GM19468 (cell line): ENCODE data around the gene HCFC1.
A peak's percentile ranks its signal among the peaks of the same experiment; 100 is the strongest.

Experiments
- ATAC-seq: cut with Tn5 transposase; IDR thresholded peaks from one replicate; pipeline ENCODE4 v1.9.1; 2021; ENCODE audit warnings: mild to moderate bottlenecking, moderate library complexity, moderate number of reproducible peaks; ENCODE audit not compliant: unreplicated experiment; ENCODE audit errors: extremely low read depth

The HCFC1 gene

DNA sequence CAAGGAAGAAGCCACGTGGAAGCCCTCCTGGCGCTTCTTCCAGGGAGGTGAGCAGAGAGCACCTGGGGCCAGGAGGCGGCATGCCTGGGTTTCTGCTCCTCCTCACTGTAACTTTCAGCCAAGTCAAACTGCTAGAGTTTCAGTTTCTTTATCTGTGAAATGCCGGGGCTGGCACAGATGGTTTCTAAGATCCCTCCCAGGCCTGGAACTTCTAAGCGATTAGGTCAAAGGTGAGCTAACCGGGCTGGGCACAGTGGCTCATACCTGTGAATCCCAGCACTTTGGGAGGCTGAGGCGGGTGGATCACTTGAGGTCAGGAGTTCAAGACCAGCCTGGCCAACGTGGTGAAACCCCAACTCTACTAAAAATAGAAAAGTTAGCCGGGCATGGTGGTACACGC is 8.8 kb upstream of the HCFC1 start:
- peak; percentile 42 for ATAC-seq

GRCh38 chrX:153974726-153975286 is 3.2 kb upstream of the HCFC1 start:
- no peak for ATAC-seq

DNA sequence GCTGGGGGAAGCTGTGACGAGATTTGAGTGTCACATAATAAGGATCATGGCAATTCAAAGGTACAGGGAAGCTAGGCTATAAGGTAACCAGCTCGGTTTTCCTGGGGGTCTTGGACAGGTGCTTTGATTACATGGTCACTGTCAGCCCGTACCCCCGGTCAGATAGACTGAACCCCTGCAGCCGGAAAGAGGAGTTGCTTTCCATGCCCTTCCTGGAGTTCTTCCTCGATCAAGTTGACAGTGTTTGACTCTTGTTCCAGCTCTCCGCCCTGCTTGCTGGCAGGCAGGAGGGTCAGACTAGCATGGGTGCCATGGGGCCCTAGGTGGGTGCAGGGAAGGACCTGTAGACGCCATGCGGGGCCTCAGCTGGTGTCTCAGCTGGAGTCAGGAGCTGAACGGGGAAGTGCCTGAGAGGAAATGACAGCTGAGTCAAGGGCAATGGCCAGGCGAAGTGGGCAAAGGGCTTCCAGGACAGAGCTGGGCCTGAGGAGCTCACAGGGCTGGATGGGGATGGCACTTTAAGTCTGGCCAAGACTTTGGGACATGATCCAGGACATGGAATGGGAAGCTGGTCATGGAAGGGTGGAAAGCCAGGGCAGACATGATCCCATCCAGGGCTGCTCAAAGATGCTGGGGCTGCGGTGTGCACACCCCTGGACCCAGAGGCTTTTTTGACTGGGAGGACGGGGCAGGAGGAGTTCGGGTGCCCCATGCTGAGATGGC is 2.5 kb upstream of the HCFC1 start:
- ATAC-seq: no peak

DNA sequence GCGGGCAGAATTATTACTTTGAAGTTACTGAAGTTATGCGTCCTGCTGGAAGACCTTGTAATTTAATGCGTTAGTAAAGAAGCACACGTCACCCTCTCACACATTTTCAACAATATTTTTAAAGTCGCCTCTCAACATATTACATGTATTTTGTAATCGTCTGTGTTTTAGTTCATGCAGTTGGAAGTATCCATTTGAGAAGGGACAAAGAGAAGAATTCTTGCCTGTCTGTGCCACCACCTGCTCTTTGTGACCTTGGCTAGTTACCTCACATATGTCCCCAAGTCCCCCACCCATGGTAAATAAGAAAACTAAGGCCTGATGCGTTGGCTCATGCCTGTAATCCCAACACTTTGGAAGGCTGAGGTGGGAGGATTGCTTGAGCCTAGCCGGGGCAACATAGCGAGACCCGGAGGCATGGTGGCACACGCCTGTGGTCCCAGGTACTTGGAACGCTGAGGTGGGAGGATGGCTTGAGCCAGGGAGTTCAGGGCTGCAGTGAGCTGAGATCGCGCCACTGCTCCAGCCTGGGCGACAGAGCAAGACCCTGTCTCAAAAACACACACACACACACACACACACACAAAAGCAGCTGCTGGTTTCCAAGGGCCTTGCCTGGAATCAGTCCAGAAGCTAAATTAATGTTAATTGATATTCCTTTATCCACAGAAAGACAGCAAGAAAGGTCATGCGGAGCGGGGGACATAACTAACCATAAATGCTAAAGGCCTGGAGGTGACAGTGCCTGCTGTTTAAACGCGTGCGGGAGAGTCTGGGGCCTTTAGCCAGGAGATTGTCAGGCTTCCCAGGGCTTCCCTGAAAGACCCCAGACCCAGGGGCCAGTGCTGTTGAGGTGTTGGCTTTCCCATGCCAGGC is 1.7 kb upstream of the HCFC1 start:
- ATAC-seq: no peak

DNA sequence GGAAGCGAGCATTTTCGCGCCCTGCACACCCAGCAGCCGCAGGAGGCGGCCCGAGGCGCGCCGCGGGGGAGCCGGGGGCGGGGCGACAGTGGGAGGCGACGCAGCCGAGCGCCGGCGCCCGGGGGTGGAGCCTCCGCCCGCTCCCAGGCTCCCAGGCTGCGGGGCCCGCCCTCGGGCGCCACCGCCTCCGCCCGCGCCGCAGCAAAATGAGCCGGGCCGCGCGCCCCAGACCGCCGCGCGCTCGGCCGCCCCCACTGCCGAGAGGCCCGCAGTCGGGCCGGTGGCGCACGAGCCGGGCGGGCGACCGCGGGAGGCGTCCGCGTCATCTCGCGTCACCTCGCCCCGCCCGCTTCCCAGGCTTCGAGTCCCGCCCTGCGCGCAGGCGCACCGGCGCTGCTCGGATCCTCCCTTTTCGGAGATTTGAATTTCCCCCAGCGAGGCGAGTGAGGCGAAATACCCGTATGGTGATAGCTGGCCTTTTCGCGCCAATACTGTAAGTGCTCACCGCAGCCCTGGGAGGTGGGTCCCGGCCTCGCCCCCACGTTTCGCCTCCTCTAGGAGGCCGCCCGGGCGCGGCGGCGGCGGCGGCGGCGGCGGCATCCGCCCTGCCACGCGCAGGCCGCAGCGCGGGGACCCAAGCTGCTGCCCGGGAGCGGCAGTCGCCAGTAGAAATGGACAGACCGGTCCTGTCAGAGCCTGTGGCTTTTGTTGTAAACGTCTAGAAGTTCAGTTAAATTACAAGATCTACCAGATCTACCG is 929 bp upstream of the HCFC1 start, which contains the start of gene TMEM187:
TMEM187 (plus strand) TSS at position 387 of the 759 bp plus-strand sequence. CDS start 9,309 bp downstream, outside the sequence.
- ATAC-seq: peak; percentile 60

- ATAC-seq: peak; percentile 11
Observed at GRCh38 chrX:153971124-153971449, 531 bp downstream of the HCFC1 start.

- ATAC-seq: no peak
Observed at GRCh38 chrX:153970357-153971123, 1.1 kb downstream of the HCFC1 start.

DNA sequence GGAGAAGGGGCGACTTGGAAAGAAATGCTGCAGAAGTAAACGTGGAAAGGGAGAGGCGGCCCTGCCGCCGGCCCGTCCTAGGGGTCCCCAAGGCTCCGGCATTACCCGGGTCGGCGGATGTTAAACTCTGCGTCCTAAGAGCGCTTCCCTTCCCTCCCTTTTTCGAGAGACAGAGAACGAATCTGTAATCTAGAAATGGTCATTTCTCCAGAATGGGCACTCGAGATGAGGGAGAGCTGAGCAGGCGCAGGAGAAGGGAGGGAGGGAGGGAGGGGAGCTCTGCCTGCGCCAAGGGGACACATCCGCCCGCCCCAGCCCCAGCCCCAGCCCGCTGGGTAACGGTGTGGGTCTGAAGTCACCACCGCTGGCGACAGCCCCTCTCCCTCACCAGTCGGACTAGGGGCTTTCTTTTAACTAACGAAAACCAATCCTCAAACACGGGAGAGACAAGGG is 1.7 kb downstream of the HCFC1 start:
- ATAC-seq: no peak

DNA sequence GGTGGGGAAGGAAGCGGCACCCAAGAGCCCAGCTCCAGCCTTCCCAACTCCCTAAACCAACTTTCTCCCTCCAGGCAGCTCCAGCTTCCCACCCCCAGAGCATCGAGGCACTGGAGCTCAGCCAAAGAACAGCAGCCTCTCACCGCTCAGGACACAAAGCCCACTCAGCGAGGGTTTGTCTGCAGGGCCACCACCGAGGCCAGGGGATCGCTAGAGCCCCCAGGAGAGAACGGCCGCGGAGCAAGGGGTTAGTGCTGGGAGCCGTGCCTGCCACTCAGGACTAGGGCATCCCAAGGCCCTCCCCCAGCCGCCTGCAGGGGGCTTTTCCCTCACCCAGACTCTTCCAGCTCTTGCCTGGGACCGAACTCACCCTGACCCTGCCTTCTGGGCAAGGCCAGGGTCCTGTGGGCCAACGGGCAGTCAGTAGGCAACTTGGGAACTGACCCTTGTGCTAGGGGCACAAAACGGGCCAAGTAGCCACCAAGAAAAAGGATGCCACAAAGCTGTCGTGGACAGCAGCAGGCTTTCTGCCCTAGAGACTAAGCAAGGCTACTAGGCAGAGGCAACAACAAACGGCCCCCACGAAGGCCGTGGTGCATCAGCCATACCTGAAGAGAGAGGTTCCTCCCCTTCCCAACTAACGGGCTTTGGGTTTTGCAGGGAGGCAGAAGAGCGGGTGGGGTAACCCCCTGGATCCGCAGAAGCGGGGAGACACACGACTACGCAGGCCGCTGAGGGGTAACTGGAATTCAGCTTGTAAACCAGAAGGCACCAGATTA is 2.3 kb downstream of the HCFC1 start:
- no peak for ATAC-seq

DNA sequence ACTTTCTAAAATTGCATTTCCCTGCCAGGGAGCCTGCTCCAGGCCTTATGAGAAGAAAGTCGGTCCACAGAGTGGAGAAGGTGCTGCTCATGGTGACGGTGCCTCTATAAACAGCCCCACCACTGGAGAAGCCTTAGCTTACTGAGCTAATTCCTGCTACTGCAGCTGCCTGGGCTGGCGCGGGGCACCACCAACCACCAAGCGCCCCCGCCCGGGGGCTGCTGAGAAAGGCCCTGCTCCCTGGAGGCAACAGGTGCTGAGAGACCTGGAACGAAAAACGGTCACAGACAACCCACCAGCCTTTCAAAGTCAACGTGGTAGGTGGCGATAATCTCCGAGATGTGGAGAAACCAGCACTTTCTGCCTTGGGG is 2.9 kb downstream of the HCFC1 start:
- ATAC-seq: no peak

- no peak for ATAC-seq
Observed at GRCh38 chrX:153968255-153968654, 3.4 kb downstream of the HCFC1 start.

DNA sequence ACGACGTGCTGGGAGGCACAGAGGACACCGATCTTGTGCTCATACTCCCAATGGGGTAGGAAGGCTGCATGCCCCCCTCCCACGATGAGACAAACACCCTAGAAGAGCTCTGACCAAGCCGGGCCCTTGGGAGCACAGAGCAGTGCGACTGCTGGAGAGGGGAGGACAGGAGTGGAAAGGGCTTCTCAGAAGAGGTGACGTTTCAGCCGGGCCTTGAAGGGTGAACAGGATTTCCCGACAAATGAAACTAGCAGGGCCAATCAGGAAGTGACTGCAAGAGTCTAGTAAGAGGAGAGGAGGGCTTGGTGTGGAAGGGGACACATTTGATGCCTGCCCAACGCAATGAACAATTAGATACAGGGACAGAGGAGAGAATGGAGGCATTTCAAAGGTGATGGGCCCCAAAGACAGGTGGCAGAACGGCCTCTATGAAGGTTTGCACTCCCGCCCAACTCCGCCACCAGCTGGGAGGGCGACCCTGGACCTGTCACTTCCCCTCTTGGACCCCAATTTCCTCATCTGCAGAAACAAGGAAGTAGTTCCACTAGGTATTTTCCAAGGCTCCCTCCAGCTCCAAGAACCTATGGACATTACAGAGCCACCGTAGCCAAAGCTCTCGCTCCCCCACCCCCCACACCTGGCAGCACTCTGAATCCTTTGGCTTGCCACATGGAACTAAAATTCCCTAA is 3.9 kb downstream of the HCFC1 start:
- ATAC-seq: no peak

GRCh38 chrX:153966841-153967535 is 4.6 kb downstream of the HCFC1 start:
- ATAC-seq: no peak

DNA sequence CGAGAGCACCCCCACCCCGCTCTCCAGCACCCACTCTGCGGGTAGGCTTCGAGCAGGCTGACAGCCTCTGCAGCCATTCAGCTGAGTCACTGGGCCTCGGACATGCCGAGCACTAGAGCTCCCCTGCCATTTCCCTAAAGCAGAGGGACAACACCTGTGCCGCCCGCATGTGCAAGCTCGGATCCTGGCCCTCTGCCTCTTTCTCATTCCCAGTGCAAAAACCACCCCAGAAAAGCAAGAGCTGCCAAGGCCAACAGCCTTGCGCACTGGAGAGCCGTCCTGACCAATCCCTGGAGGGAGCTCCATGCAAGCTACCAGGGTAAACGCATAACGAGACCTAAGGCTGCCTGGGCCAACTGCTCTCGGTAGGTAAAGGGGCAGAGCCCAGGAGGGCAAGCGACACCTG is 5.3 kb downstream of the HCFC1 start:
- no peak for ATAC-seq

DNA sequence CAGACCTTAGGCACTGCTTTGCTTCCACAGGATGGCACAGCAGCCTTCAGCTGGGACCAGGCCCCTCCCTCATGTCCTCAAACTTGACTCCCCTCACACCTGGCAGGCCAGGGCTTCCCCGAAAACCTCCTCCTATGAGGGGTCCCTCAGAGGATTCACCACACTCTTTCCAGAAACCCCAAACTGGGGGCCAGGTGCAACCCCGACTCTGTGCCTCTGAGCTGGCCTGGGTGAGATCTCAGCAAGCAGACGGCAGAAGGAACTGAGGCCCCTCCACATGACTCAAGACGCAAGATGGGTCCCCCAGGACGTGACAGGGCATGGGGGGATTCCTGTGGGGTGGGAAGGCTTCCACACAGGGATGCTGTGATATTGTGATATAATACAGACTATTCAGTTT is 6.2 kb downstream of the HCFC1 start:
- ATAC-seq: no peak

- ATAC-seq: no peak
Observed at GRCh38 chrX:153964105-153964504, 7.5 kb downstream of the HCFC1 start.

DNA sequence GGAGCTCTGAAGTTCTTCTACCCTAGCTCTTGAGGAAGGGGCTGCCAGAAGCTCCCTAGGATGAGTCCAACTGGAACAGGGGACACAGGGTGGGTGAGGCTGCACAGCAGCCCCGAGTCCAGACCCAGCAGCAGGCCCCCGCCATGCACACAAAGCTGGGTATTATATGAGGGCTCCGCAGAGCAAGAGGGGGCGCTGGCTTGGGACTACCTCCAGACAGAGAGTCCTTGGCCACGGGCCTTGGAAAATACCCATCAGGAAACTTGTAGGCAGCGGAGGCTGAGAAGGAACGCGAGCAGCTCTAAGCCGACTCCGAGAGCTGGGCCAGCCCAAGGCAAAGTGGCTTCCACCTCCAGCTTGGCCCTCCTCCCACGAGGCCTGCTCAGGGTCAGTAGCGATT is 8.1 kb downstream of the HCFC1 start:
- no peak for ATAC-seq

DNA sequence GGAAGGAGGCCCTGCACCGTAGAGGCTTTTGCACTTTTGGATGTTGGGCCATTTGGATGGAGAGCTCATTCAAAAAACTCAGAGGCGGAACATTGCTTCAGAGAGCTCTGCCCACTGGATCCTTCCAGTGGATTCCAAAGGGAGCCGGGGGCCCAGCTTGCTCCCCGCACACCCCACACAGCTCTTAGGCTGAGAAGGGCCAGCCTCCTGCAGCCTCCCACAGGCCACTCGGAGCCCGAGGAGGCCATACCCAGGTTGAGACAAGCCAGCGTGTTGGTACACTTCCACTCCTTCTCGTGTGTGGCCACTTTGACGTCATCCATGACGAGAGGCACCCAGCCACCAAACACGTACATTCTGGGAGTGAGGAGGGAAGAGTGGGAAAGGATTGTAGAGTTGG is 10.3 kb downstream of the HCFC1 start:
- ATAC-seq: no peak
